HepG2 (cell line): Measurements from ENCODE around the gene ERF. TPM values are rescaled to one million over a fixed set of nuclear protein-coding genes. Genes with fewer than 3 reads are reported as not detected.

Experiments
- ATAC-seq: fragments of 200-7000 bp; cut with Tn5 transposase; 3 replicates; pipeline ENCODE4 v1.9.1; 2020; ENCODE audit warnings: mild to moderate bottlenecking, moderate library complexity
- BruUV-seq: library from RNA; stranded (reverse); fragments of 400-500 nt; replicated peaks from 2 replicates; lab custom pipeline; 2021; lab: Mats Ljungman, UMichigan
- CTCF ChIA-PET: fragments of 300-600 bp; formaldehyde crosslinking; extraction: SDS; loops from one replicate; lab custom pipeline; 2021; ENCODE audit warnings: low total read pairs, inconsistent platforms, low intra/inter-chr PET ratio; lab: Yijun Ruan, JAX
- POLR2A ChIA-PET: fragments of 350-600 bp; sonication (Branson Sonifier 250); formaldehyde crosslinking; loops from one replicate; lab custom pipeline; 2020; ENCODE audit warnings: antibody characterized with exemption, inconsistent platforms; lab: Yijun Ruan, JAX
- DNase-seq: peaks from one replicate; pipeline ENCODE4 v3.0.0-alpha.2; 2015; ENCODE audit warnings: low spot score
- FAIRE-seq: peaks from 3 replicates; lab custom pipeline; 2011; peaks lifted over from hg19 to GRCh38; lab: Jason Lieb, UNC
- H2AFZ ChIP-seq: one replicate; pipeline ENCODE4 v1.6.1; 2011; ENCODE audit warnings: low read length, inconsistent platforms
- H3K27ac ChIP-seq: fragments of 300-600 bp; 3 replicates; pipeline ENCODE4 v1.8.0; 2011; ENCODE audit warnings: mixed run types, mild to moderate bottlenecking, mixed read lengths, low read length, inconsistent platforms; ENCODE audit not compliant: insufficient read depth; ENCODE audit errors: extremely low read length
- H3K27me3 ChIP-seq, 2 experiments: fragments of 200-600 bp in 1 of 2; 2 replicates in 1 of 2; 3 replicates in 1 of 2; pipeline versions ENCODE4 v1.6.0 to v1.8.0; 2011; ENCODE audit warnings: low read length in 2 of 2, mild to moderate bottlenecking in 2 of 2, moderate library complexity in 2 of 2, inconsistent platforms in 1 of 2; ENCODE audit not compliant: insufficient read depth in 2 of 2, control insufficient read depth in 1 of 2
- H3K36me3 ChIP-seq, 2 experiments: fragments of 200-600 bp in 1 of 2; replicated peaks in 1 of 2; 2 replicates in 1 of 2; 3 replicates in 1 of 2; pipeline versions ENCODE4 v1.5.1 to v1.8.0; 2011; ENCODE audit warnings: low read length in 2 of 2, inconsistent platforms in 1 of 2; ENCODE audit not compliant: insufficient read depth in 2 of 2, control insufficient read depth in 1 of 2
- H3K4me1 ChIP-seq: 2 replicates; pipeline ENCODE4 v1.5.1; 2012; ENCODE audit warnings: low read length, inconsistent platforms; ENCODE audit not compliant: insufficient read depth
- H3K4me2 ChIP-seq: 2 replicates; pipeline ENCODE4 v1.6.0; 2011; ENCODE audit warnings: low read depth, low read length, inconsistent platforms
- H3K4me3 ChIP-seq, 3 experiments: fragments of 200-600 bp in 1 of 3; sonication (generic), shearing (Covaris generic) in 1 of 3; replicated peaks in 1 of 3; 2 replicates each; pipeline ENCODE4 v1.5.1; 2011 to 2016; ENCODE audit warnings: low read length in 3 of 3, inconsistent platforms in 2 of 3, low read depth in 2 of 3, mild to moderate bottlenecking in 2 of 3, control low read depth in 1 of 3, mixed read lengths in 1 of 3; ENCODE audit not compliant: insufficient read depth in 1 of 3
- H3K79me2 ChIP-seq: one replicate; pipeline ENCODE4 v1.6.1; 2011; ENCODE audit warnings: low read length, inconsistent platforms; ENCODE audit not compliant: insufficient read depth
- H3K9ac ChIP-seq: 2 replicates; pipeline ENCODE4 v1.6.0; 2011; ENCODE audit warnings: mild to moderate bottlenecking, low read depth, low read length, inconsistent platforms; ENCODE audit not compliant: insufficient read depth
- H3K9me3 ChIP-seq: 2 replicates; pipeline ENCODE4 v1.5.1; 2012; ENCODE audit warnings: mild to moderate bottlenecking, low read length
- H4K20me1 ChIP-seq: 2 replicates; pipeline ENCODE4 v1.6.0; 2011; ENCODE audit warnings: inconsistent platforms, mild to moderate bottlenecking, low read length, moderate library complexity; ENCODE audit not compliant: insufficient read depth
- MIER2 ChIP-seq: IDR thresholded peaks from 2 replicates; pipeline ENCODE4 v1.6.1; 2016; ENCODE audit warnings: missing biosample characterization, missing genetic modification reagents
- THYN1 ChIP-seq: sonication (generic); formaldehyde crosslinking; IDR thresholded peaks from 2 replicates; pipeline ENCODE4 v1.8.1; 2023; ENCODE audit warnings: low read depth, mild to moderate bottlenecking, moderate library complexity, missing genetic modification reagents, borderline replicate concordance
- ZNF660 ChIP-seq: sonication (generic); formaldehyde crosslinking; IDR thresholded peaks from 2 replicates; pipeline ENCODE4 v1.5.1; 2020; ENCODE audit warnings: mild to moderate bottlenecking, low read depth, missing genetic modification reagents, borderline replicate concordance
- WGBS: methylation state at CpG from one replicate; pipeline ENCODE4 v1.1.6; 2017; ENCODE audit warnings: low lambda C conversion rate; 5-methylcytosine and 5-hydroxymethylcytosine counted together
- in situ Hi-C: cut with HindIII; loops from 2 replicates; pipeline ENCODE4 v1.10.0; 2017; ENCODE audit warnings: low pct_unique_long_range_greater_than_20kb; ENCODE audit not compliant: extremely low pct_ligation_motif_present
- intact Hi-C: fragments of 100-400 bp; cut with micrococcal nuclease; formaldehyde crosslinking; loops from one replicate; pipeline ENCODE4 v1.10.0; 2022; ENCODE audit not compliant: unreplicated experiment
- polyA plus RNA-seq, 8 experiments: library from polyadenylated mRNA; depleted of rRNA in 3 of 8; stranded (reverse) in 7 of 8; unstranded in 1 of 8; fragments of >200 nt; fragmentation: Illumina TruSeq in 4 of 8; extraction: Trizol in 4 of 8; gene quantifications; 2 replicates each; pipeline versions ENCODE4 v1.2.1 to v1.2.3, GENCODE V29; 2011 to 2016; ENCODE audit warnings: low read depth in 4 of 8, missing spikeins in 1 of 8, mixed read lengths in 1 of 8; ENCODE audit not compliant: insufficient read depth in 1 of 8
- total RNA-seq, 5 experiments: library from RNA; depleted of rRNA; stranded (reverse); fragments of >200 nt; fragmentation: Illumina TruSeq; extraction: Trizol; gene quantifications; 2 replicates each; pipeline ENCODE4 v1.2.3, GENCODE V29; 2016; ENCODE audit warnings: low read depth in 1 of 5
- TF ChIP-seq, protein P1 (sequence below): sonication (generic); formaldehyde crosslinking; IDR thresholded peaks from 2 replicates; pipeline ENCODE4 v1.4.0; 2020; ENCODE audit warnings: missing genetic modification reagents, borderline replicate concordance
- TF ChIP-seq, protein P2 (sequence below): sonication (generic); formaldehyde crosslinking; IDR thresholded peaks from 2 replicates; pipeline ENCODE4 v1.5.1; 2020; ENCODE audit warnings: mild to moderate bottlenecking, missing genetic modification reagents
- TF ChIP-seq, protein P3 (sequence below): sonication (generic); formaldehyde crosslinking; IDR thresholded peaks from 2 replicates; pipeline ENCODE4 v1.8.1; 2023; ENCODE audit warnings: mild to moderate bottlenecking, missing genetic modification reagents
- TF ChIP-seq, protein P4 (sequence below): sonication (generic); formaldehyde crosslinking; IDR thresholded peaks from 2 replicates; pipeline ENCODE4 v1.8.0; 2022; ENCODE audit warnings: missing genetic modification reagents, mild to moderate bottlenecking, inconsistent platforms, borderline replicate concordance
- TF ChIP-seq, protein P5 (sequence below): sonication (generic); formaldehyde crosslinking; IDR thresholded peaks from 2 replicates; pipeline ENCODE4 v1.5.0; 2020; ENCODE audit warnings: mild to moderate bottlenecking, missing genetic modification reagents

Gene ERF
- total and polyA plus RNA-seq, 2 of the 13 experiments (the other 11 are each of a cell fraction or from before 2014, with no cell fraction given) = 67.1 to 69.9 TPM

DNA sequence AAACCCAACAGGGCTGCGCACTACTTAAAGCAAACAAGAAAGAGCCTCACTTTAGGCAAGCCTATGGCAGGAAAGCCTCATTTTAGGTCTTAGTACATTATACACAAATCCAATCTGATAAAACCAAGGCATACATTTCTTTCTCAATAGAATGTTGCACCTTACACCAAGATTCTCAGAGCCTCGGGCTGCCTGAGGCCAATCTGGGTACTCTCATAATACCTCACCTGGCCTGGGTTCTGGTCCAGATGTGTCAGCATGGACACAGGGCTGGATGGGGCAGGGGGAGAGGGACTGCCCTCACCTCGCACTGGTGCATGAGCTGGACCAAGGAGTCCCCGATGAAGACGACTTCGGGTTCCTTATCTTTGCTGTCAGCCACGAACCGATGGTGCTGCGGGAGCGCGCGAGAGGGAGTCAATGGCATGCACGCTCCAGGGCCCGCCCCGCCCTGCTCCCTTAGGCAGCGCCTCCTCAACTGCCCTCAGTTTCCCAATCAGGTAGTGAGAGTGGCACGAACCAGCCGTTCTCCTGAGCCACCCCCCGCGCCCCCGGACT lies 46.8 kb upstream of the ERF start, which contains the start of gene PRR19:
PRR19 (plus strand) TSS at position 487 of the 558 bp plus-strand sequence. CDS start 7,453 bp downstream, outside the sequence.
- in situ Hi-C loops = no loop called here
- no peaks in the 10 kb centered on the region for H4K20me1 ChIP-seq
- FAIRE-seq (no peak), ATAC-seq (peak; percentile 40), DNase-seq (no peak)
- H3K4me2 ChIP-seq = peak within 1 kb of the TSS; percentile 89
- BruUV-seq = no TSS peak
- H3K9me3 ChIP-seq = no peaks in the 10 kb centered on the region
- no peak within 1 kb of the TSS for H2AFZ ChIP-seq
- ChIA-PET POLR2A (interaction anchor here (0.7 to 1.9 kb wide), 9 partner anchors 12 to 1083 kb away, joined by 3 to 15 read pairs (median 5); partner anchors contain the start of gene GSK3A), CTCF (no interaction called here)
- intact Hi-C loops = loop anchor here (2.0 kb wide), 1 partner anchor 23 kb away; the partner anchor contains the start of gene MEGF8
- 42% methylated on average over 2 of the region's 21 CpGs for WGBS
- H3K4me3 ChIP-seq = peak within 1 kb of the TSS; percentile 58 to 81 (median 77)
- 0 out of 5 replicates have a peak, but pooled peaks cover 0 to 8% of the 10 kb centered on the region in 2 experiments for H3K36me3 ChIP-seq
- H3K27ac ChIP-seq = peak within 1 kb of the TSS; percentile 43
- no peaks in the 10 kb centered on the region for H3K27me3 ChIP-seq
- H3K79me2 ChIP-seq = no peaks in the 10 kb centered on the region
- H3K9ac ChIP-seq = peak within 1 kb of the TSS; percentile 64
- H3K4me1 ChIP-seq = peaks cover 28% of the 10 kb centered on the region
- TF ChIP-seq, protein P1, sequence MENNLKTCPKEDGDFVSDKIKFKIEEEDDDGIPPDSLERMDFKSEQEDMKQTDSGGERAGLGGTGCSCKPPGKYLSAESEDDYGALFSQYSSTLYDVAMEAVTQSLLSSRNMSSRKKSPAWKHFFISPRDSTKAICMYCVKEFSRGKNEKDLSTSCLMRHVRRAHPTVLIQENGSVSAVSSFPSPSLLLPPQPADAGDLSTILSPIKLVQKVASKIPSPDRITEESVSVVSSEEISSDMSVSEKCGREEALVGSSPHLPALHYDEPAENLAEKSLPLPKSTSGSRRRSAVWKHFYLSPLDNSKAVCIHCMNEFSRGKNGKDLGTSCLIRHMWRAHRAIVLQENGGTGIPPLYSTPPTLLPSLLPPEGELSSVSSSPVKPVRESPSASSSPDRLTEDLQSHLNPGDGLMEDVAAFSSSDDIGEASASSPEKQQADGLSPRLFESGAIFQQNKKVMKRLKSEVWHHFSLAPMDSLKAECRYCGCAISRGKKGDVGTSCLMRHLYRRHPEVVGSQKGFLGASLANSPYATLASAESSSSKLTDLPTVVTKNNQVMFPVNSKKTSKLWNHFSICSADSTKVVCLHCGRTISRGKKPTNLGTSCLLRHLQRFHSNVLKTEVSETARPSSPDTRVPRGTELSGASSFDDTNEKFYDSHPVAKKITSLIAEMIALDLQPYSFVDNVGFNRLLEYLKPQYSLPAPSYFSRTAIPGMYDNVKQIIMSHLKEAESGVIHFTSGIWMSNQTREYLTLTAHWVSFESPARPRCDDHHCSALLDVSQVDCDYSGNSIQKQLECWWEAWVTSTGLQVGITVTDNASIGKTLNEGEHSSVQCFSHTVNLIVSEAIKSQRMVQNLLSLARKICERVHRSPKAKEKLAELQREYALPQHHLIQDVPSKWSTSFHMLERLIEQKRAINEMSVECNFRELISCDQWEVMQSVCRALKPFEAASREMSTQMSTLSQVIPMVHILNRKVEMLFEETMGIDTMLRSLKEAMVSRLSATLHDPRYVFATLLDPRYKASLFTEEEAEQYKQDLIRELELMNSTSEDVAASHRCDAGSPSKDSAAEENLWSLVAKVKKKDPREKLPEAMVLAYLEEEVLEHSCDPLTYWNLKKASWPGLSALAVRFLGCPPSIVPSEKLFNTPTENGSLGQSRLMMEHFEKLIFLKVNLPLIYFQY (CRISPR knock-in tag) = no peak
- TF ChIP-seq, protein P2, sequence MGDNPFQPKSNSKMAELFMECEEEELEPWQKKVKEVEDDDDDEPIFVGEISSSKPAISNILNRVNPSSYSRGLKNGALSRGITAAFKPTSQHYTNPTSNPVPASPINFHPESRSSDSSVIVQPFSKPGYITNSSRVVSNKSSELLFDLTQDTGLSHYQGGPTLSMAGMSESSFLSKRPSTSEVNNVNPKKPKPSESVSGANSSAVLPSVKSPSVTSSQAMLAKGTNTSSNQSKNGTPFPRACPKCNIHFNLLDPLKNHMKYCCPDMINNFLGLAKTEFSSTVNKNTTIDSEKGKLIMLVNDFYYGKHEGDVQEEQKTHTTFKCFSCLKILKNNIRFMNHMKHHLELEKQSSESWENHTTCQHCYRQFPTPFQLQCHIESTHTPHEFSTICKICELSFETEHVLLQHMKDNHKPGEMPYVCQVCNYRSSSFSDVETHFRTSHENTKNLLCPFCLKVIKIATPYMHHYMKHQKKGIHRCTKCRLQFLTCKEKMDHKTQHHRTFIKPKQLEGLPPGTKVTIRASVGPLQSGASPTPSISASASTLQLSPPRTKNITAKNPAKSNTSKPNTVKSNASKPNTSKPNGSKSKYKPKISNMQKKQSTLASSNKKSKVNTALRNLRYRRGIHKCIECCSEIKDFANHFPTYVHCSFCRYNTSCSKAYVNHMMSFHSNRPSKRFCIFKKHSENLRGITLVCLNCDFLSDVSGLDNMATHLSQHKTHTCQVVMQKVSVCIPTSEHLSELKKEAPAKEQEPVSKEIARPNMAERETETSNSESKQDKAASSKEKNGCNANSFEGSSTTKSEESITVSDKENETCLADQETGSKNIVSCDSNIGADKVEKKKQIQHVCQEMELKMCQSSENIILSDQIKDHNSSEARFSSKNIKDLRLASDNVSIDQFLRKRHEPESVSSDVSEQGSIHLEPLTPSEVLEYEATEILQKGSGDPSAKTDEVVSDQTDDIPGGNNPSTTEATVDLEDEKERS (CRISPR knock-in tag) = 0 out of 2 replicates have a peak, but pooled peaks have one; percentile 4
- TF ChIP-seq, protein P3, sequence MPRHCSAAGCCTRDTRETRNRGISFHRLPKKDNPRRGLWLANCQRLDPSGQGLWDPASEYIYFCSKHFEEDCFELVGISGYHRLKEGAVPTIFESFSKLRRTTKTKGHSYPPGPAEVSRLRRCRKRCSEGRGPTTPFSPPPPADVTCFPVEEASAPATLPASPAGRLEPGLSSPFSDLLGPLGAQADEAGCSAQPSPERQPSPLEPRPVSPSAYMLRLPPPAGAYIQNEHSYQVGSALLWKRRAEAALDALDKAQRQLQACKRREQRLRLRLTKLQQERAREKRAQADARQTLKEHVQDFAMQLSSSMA (CRISPR knock-in tag) = peak; percentile 40; the same call in 1 of the 2 replicates
- TF ChIP-seq, protein P4, sequence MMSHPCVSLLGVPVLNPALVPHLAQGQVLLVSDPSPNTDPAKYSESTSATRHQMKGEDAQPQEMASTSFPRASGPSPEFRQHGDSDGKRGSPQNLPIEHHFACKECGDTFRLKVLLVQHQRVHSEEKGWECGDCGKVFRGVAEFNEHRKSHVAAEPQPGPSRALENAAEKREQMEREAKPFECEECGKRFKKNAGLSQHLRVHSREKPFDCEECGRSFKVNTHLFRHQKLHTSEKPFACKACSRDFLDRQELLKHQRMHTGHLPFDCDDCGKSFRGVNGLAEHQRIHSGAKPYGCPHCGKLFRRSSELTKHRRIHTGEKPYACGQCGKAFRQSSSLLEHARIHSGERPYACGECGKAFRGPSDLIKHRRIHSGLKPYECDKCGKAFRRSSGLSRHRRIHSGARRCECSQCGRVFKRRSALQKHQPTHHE = no peak
- TF ChIP-seq ZNF660 (CRISPR knock-in tag) = no peak
- TF ChIP-seq MIER2 (CRISPR knock-in tag) = no peak
- no peak for TF ChIP-seq THYN1 (CRISPR knock-in tag)
- TF ChIP-seq, protein P5, sequence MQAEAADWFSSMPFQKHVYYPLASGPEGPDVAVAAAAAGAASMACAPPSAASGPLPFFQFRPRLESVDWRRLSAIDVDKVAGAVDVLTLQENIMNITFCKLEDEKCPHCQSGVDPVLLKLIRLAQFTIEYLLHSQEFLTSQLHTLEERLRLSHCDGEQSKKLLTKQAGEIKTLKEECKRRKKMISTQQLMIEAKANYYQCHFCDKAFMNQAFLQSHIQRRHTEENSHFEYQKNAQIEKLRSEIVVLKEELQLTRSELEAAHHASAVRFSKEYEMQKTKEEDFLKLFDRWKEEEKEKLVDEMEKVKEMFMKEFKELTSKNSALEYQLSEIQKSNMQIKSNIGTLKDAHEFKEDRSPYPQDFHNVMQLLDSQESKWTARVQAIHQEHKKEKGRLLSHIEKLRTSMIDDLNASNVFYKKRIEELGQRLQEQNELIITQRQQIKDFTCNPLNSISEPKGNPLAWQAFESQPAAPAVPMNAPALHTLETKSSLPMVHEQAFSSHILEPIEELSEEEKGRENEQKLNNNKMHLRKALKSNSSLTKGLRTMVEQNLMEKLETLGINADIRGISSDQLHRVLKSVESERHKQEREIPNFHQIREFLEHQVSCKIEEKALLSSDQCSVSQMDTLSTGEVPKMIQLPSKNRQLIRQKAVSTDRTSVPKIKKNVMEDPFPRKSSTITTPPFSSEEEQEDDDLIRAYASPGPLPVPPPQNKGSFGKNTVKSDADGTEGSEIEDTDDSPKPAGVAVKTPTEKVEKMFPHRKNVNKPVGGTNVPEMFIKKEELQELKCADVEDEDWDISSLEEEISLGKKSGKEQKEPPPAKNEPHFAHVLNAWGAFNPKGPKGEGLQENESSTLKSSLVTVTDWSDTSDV (CRISPR knock-in tag) = 0 out of 2 replicates have a peak, but pooled peaks have one; percentile 17
